ENCODE data around the gene PRDM8.
A peak's percentile ranks its signal among the peaks of the same experiment; 100 is the strongest.

The PRDM8 gene

DNA sequence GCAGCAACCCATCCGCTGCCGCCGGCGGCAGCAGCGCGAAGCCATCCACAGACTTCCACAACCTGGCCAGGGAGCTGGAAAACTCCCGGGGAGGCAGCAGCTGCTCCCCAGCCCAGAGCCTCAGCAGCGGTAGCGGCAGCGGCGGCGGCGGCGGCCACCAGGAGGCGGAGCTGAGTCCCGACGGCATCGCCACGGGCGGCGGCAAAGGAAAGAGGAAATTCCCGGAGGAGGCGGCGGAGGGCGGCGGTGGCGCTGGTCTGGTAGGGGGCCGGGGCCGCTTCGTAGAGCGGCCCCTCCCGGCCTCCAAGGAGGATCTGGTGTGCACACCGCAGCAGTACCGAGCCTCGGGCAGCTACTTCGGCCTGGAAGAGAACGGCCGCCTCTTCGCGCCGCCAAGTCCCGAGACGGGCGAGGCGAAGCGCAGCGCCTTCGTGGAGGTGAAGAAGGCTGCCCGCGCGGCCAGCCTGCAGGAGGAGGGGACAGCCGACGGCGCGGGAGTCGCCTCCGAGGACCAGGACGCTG lies 4.9 kb downstream of the PRDM8 start:
- H3K27ac ChIP-seq, result no peak overlapping the region; the same call in 1 of the 2 replicates
- TF ChIP-seq, protein P1, sequence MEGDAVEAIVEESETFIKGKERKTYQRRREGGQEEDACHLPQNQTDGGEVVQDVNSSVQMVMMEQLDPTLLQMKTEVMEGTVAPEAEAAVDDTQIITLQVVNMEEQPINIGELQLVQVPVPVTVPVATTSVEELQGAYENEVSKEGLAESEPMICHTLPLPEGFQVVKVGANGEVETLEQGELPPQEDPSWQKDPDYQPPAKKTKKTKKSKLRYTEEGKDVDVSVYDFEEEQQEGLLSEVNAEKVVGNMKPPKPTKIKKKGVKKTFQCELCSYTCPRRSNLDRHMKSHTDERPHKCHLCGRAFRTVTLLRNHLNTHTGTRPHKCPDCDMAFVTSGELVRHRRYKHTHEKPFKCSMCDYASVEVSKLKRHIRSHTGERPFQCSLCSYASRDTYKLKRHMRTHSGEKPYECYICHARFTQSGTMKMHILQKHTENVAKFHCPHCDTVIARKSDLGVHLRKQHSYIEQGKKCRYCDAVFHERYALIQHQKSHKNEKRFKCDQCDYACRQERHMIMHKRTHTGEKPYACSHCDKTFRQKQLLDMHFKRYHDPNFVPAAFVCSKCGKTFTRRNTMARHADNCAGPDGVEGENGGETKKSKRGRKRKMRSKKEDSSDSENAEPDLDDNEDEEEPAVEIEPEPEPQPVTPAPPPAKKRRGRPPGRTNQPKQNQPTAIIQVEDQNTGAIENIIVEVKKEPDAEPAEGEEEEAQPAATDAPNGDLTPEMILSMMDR (conservative IDR thresholded peaks at IDR 0.05), result peak; percentile 92

DNA sequence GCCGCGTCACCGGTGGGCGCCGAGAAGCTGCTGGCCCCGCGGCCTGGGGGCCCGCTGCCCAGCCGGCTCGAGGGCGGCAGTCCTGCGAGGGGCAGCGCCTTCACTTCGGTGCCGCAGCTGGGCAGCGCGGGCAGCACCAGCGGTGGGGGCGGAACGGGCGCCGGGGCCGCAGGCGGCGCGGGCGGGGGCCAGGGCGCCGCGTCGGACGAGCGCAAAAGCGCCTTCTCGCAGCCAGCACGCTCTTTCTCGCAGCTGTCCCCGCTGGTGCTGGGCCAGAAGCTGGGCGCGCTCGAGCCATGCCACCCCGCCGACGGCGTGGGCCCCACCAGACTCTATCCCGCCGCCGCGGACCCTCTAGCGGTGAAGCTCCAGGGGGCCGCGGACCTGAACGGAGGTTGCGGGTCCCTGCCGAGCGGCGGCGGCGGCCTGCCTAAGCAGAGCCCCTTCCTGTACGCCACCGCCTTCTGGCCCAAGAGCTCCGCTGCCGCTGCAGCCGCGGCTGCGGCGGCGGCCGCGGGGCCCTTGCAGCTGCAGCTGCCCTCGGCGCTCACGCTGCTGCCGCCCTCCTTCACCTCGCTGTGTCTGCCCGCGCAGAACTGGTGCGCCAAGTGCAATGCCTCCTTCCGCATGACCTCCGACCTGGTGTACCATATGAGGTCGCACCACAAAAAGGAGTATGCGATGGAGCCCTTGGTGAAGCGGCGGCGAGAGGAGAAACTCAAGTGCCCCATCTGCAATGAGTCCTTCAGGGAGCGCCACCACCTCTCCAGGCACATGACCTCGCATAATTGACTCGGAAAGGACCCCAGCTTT lies 5.6 kb downstream of the PRDM8 start:
- TF ChIP-seq, protein P1 (conservative IDR thresholded peaks at IDR 0.05), result no peak
- no peak overlapping the region; the same call in 1 of the 2 replicates for H3K27ac ChIP-seq

DNA sequence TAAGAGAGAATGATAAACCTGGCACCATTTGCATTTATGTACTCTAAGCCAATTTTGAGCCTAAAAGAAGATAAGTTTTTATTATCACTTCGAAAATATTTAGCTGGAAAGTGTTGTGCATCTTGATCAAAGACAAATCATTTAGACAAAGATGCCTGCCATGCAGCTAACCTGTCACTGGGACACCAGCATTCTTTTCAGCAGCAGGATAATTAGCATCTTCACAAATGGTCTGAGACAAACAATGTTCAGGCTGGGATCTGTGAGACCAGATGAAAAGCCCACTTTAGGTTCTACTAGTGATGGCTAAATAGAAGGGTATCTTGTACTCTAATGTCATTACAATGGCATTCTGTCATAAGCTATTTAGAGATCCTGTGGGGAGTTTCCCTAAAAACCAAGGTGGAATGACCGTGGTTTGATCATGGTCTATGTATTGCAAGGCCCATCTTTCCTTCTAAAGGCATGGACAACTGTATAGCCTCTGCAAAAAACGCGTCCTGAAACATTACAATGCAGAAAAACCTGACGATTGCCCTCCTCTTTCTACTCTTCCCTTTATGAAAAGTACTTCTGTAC lies 7.2 kb downstream of the PRDM8 start:
- H3K27ac ChIP-seq, result no peak overlapping the region
- TF ChIP-seq, protein P1 (conservative IDR thresholded peaks at IDR 0.05), result no peak

DNA sequence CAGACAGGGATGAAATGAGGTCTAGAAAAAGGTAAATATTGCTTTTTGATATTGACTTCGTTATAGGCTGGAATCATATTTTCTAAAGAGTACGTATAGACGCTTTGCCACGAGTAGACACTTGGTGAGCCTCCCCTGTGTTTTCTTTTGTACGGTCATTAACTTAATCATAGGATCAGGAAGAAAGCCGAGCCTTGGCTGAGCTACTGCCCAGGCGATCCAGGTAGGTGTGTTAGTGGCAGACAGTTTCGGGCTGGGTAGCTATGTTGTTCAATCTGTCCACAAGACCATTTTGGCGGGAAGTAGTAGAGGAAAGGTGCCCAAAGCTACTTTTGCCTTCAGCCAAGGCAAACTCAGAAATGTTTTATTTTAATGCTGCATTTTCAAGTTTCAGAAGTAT lies 8.8 kb downstream of the PRDM8 start:
- TF ChIP-seq, protein P1 (conservative IDR thresholded peaks at IDR 0.05), result no peak
- H3K27ac ChIP-seq, result no peak overlapping the region

DNA sequence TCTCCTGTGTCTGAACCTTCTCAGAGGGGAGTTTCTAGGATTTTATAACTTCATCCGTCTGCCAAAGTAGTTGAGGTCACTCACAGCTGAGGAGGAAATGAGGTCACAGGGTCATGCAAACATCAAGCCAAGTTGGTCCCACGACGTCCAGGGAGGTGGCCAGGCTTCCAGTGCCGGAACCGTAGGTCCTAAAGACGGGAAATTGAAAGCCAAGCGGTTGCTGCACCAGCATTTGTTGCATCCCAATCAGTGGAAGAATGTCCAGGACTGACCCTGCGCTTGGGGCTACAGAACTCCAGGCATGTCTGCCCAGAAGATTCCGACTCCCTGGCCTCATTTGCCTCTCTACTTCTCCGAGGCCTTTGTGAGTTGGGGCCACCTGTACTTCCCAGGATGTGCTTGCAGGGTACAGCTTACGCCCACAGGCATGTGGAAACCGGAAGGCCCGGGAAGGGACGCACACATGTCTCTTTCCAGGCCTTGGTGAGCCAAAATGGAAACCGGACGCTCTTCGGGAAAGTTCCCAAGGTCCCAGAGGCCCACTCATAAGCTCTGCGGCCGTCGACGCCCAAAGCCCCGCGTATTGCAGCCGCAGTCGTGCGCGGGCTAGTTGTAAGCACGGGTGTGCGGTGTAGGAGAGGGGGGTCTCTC lies 9.3 kb downstream of the PRDM8 start:
- H3K27ac ChIP-seq, result no peak overlapping the region
- TF ChIP-seq, protein P1 (conservative IDR thresholded peaks at IDR 0.05), result no peak

DNA sequence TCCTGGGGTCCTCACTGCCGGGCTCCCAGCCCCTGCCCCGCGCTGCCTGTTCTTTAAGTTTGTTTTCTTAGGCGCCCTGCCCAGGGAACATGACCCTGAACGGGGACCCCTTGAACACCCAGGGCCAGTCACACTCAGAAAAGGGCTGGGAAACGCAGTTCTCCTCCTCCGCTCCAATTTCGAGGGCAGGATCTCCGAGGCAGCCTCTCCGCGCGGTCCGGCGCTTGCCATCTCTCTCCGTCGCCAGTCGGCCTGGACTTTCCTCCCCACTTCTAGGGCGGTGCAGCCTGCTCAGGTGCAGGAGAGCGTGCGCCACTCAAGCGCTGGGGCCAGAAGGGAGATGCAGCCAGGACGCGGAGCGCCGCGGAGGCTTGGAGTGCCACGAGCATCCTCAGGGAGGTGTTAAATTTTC lies 9.9 kb downstream of the PRDM8 start:
- TF ChIP-seq, protein P1 (conservative IDR thresholded peaks at IDR 0.05), result no peak
- no peak overlapping the region for H3K27ac ChIP-seq

DNA sequence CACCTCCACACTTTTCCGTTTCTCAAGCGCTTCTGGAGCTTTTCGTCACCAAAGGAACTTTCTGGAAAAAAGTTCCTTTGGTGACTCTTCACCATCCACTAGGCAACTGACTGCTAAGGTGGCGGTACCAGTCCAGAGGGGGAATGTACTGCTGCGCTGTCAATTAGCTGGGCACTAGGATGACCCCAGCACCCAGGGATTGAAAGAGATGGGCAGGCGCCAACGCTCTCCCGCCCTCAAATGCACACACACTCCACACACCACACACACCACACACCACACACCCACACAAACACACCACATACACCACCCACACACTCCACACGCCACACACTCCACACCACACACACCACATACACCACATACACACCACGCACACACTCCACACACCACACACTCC lies 10.4 kb downstream of the PRDM8 start:
- no peak overlapping the region for H3K27ac ChIP-seq
- TF ChIP-seq, protein P1 (conservative IDR thresholded peaks at IDR 0.05), result no peak
